ENCODE data around the gene SRSF7.
"Not testable (repeated sequence)": the region's sequence is repeated elsewhere in the genome, so short reads cannot be mapped to it uniquely, and the experiment has no call there.

Gene SRSF7

GRCh38 chr2:38731090-38731489 lies 20.1 kb downstream of the SRSF7 start:
- DNase-seq, result no peak

GRCh38 chr2:38728694-38729093 lies 22.5 kb downstream of the SRSF7 start:
- DNase-seq, result no peak

GRCh38 chr2:38727661-38728060 lies 23.5 kb downstream of the SRSF7 start:
- no peak for DNase-seq

GRCh38 chr2:38723173-38723572 lies 28.0 kb downstream of the SRSF7 start:
- DNase-seq, result no peak

- no peak for DNase-seq
These were observed 28.7 kb downstream of the SRSF7 start for GRCh38 chr2:38722271-38723061.

GRCh38 chr2:38720613-38721241 lies 30.4 kb downstream of the SRSF7 start:
- DNase-seq, result peak; percentile 12 to 20

- DNase-seq, result no peak
These were observed 31.5 kb downstream of the SRSF7 start for GRCh38 chr2:38719706-38720105.

- no peak for DNase-seq
These were observed 32.6 kb downstream of the SRSF7 start for GRCh38 chr2:38718601-38719000.

- no peak for DNase-seq
These were observed 35.0 kb downstream of the SRSF7 start for GRCh38 chr2:38716185-38716584.

GRCh38 chr2:38714941-38715340 lies 36.2 kb downstream of the SRSF7 start:
- DNase-seq, result not testable (repeated sequence)

- DNase-seq, result no peak
These were observed 37.8 kb downstream of the SRSF7 start for GRCh38 chr2:38713338-38713737.

GRCh38 chr2:38712871-38713270 lies 38.3 kb downstream of the SRSF7 start:
- DNase-seq, result no peak

GRCh38 chr2:38712413-38712812 lies 38.7 kb downstream of the SRSF7 start:
- no peak for DNase-seq

GRCh38 chr2:38711558-38711957 lies 39.6 kb downstream of the SRSF7 start:
- no peak for DNase-seq

- no peak for DNase-seq
These were observed 41.5 kb downstream of the SRSF7 start for GRCh38 chr2:38709567-38710194.

- DNase-seq, result no peak
These were observed 42.1 kb downstream of the SRSF7 start for GRCh38 chr2:38708900-38709566.

GRCh38 chr2:38708491-38708890 lies 42.7 kb downstream of the SRSF7 start:
- DNase-seq, result not testable (repeated sequence)

GRCh38 chr2:38706846-38707345 lies 44.3 kb downstream of the SRSF7 start:
- DNase-seq, result no peak

GRCh38 chr2:38704664-38705063 lies 46.5 kb downstream of the SRSF7 start:
- DNase-seq, result no peak

- not testable (repeated sequence) for DNase-seq
These were observed 47.8 kb downstream of the SRSF7 start for GRCh38 chr2:38703336-38703735.

- DNase-seq, result no peak
These were observed 48.7 kb downstream of the SRSF7 start for GRCh38 chr2:38702413-38702812.

- peak in 1 of 2 donors; percentile 20 for DNase-seq
These were observed 49.6 kb downstream of the SRSF7 start for GRCh38 chr2:38701542-38701941.

GRCh38 chr2:38700881-38701458 lies 50.2 kb downstream of the SRSF7 start:
- no peak for DNase-seq
